A673 (cell line): ENCODE data around the gene GPRC5D.

Experiments
- EZH2 ChIP-seq: fragments of 200-600 bp; sonication (generic); IDR thresholded peaks from 2 replicates; pipeline ENCODE4 v1.6.1; 2017; ENCODE audit warnings: borderline replicate concordance, low read depth, mild to moderate bottlenecking, mixed read lengths, antibody characterized with exemption, low read length; ENCODE audit not compliant: poor library complexity, severe bottlenecking
- TF ChIP-seq, protein P1 (sequence below): fragments of 300-800, 200-600 bp; sonication (generic); conservative IDR thresholded peaks from 2 replicates; pipeline ENCODE4 v1.5.1; 2017; ENCODE audit warnings: low read depth, mild to moderate bottlenecking, antibody characterized with exemption, low read length, moderate library complexity, mixed read lengths

DNA sequence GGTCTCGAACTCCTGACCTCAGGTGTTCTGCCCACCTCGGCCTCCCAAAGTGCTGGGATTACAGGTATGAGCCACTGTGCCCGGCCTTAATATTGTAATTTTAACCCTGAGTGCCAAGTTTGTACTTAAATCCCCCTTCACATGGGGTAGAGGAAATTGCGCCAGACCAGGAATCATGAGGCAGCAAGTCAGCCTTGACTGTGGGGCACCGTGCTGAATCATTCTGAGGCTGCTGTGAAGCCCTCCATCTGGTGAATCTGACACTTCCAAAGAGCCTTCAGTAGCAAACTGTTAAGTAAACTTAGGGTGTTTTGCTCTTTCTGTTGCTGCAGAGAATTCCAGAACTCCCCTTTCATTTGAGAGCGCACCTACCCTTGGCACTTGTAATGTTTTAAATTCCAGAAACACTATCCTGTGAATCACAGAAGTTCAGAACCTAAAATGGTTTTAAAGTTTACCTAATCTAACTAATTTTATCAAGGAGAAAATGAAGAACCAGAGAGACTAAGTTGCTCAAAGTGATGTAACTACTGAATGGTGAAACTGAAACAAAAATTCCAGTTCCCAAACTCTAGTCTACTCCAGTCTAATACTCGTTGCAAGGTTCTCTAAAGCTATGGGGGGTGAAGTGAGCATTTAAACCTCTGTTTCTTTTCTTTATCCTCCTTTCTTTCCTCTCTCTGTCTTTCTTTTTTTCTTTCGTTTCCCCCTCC, 40.6 kb upstream of the GPRC5D start:
- TF ChIP-seq, protein P1, sequence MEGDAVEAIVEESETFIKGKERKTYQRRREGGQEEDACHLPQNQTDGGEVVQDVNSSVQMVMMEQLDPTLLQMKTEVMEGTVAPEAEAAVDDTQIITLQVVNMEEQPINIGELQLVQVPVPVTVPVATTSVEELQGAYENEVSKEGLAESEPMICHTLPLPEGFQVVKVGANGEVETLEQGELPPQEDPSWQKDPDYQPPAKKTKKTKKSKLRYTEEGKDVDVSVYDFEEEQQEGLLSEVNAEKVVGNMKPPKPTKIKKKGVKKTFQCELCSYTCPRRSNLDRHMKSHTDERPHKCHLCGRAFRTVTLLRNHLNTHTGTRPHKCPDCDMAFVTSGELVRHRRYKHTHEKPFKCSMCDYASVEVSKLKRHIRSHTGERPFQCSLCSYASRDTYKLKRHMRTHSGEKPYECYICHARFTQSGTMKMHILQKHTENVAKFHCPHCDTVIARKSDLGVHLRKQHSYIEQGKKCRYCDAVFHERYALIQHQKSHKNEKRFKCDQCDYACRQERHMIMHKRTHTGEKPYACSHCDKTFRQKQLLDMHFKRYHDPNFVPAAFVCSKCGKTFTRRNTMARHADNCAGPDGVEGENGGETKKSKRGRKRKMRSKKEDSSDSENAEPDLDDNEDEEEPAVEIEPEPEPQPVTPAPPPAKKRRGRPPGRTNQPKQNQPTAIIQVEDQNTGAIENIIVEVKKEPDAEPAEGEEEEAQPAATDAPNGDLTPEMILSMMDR: no peak
- TF ChIP-seq EZH2: no peak
